H1 (cell line): ENCODE data around the gene ITIH1. TPM values are rescaled to one million over a fixed set of nuclear protein-coding genes. Genes with fewer than 3 reads are reported as not detected.
A peak's percentile ranks its signal among the peaks of the same experiment; 100 is the strongest.

Experiments
- CHD2 ChIP-seq: IDR thresholded peaks from 2 replicates; pipeline ENCODE4 v1.6.1; 2012; ENCODE audit warnings: low read length, improper control_type of control experiment
- CREB1 ChIP-seq: IDR thresholded peaks from 2 replicates; pipeline ENCODE4 v1.6.1; 2012; ENCODE audit warnings: inconsistent platforms
- EZH2 ChIP-seq: fragments of 200-600 bp; sonication (generic); IDR thresholded peaks from 2 replicates; pipeline ENCODE4 v1.7.1; 2012; ENCODE audit warnings: low read depth, mild to moderate bottlenecking, moderate library complexity, low read length, inconsistent platforms; ENCODE audit not compliant: severe bottlenecking
- HDAC2 ChIP-seq, 2 experiments: fragments of 300-600 bp in 1 of 2; sonication (generic) in 1 of 2; IDR thresholded peaks; 2 replicates each; pipeline ENCODE4 v1.6.1; 2011 to 2012; ENCODE audit warnings: low read depth in 2 of 2, low read length in 2 of 2, mild to moderate bottlenecking in 2 of 2, moderate library complexity in 2 of 2, borderline replicate concordance in 1 of 2, inconsistent platforms in 1 of 2
- HDAC6 ChIP-seq: IDR thresholded peaks from one replicate; pipeline ENCODE4 v1.7.1; 2012; ENCODE audit warnings: low read depth, mild to moderate bottlenecking, inconsistent platforms, low read length, moderate library complexity
- KDM4A ChIP-seq: IDR thresholded peaks from one replicate; pipeline ENCODE4 v1.7.1; 2012; ENCODE audit warnings: low read depth, mild to moderate bottlenecking, moderate library complexity, low read length, inconsistent platforms; ENCODE audit not compliant: severe bottlenecking
- NRF1 ChIP-seq: IDR thresholded peaks from 2 replicates; pipeline ENCODE4 v1.6.1; 2011; ENCODE audit warnings: mild to moderate bottlenecking, low read depth, low read length, improper control_type of control experiment
- POLR2AphosphoS5 ChIP-seq: IDR thresholded peaks from 2 replicates; pipeline ENCODE4 v1.6.1; 2011; ENCODE audit warnings: low read depth, low read length
- RFX5 ChIP-seq: IDR thresholded peaks from 2 replicates; pipeline ENCODE4 v1.6.1; 2011; ENCODE audit warnings: low read depth, low read length, improper control_type of control experiment, borderline replicate concordance
- SIX5 ChIP-seq: IDR thresholded peaks from 2 replicates; pipeline ENCODE4 v1.6.1; 2011; ENCODE audit warnings: mild to moderate bottlenecking, low read depth, low read length
- SUZ12 ChIP-seq: fragments of 200-600 bp; sonication (generic); IDR thresholded peaks from 2 replicates; pipeline ENCODE4 v1.6.1; 2012; ENCODE audit warnings: mild to moderate bottlenecking, inconsistent platforms, low read length, moderate library complexity, mixed read lengths
- TBP ChIP-seq: IDR thresholded peaks from 2 replicates; pipeline ENCODE4 v1.6.1; 2011; ENCODE audit warnings: low read depth, low read length, improper control_type of control experiment
- TCF12 ChIP-seq: IDR thresholded peaks from 2 replicates; pipeline ENCODE4 v1.6.1; 2011; ENCODE audit warnings: low read depth, mild to moderate bottlenecking, low read length
- TEAD4 ChIP-seq: IDR thresholded peaks from 2 replicates; pipeline ENCODE4 v1.6.1; 2012; ENCODE audit warnings: low read depth, low read length, inconsistent platforms, mixed read lengths
- USF2 ChIP-seq: IDR thresholded peaks from 2 replicates; pipeline ENCODE4 v1.6.1; 2011; ENCODE audit warnings: low read length, improper control_type of control experiment
- ZNF274 ChIP-seq: IDR thresholded peaks from 2 replicates; pipeline ENCODE4 v1.7.0; 2012; ENCODE audit warnings: low read length, borderline replicate concordance; ENCODE audit errors: extremely low read depth
- polyA plus RNA-seq, 7 experiments: library from polyadenylated mRNA; depleted of rRNA in 3 of 7; stranded (reverse) in 5 of 7; unstranded in 2 of 7; fragments of >200 nt in 5 of 7; fragments of 200-250 nt in 2 of 7; gene quantifications; 1 replicate in 5 of 7; 2 replicates in 1 of 7; 4 replicates in 1 of 7; pipeline versions ENCODE4 v1.2.1 to v1.2.3, GENCODE V29; 2011 to 2013; ENCODE audit warnings: missing spikeins in 2 of 7, mixed read lengths in 2 of 7
- total RNA-seq: library from RNA; stranded (reverse); fragmentation: NEBNext Ultra II Directional; extraction: Animal tissue kit (Norgen Biotek cat#: 25700); gene quantifications from 2 replicates; pipeline ENCODE4 v1.2.1, GENCODE V29; 2021
- TF ChIP-seq, protein P1 (sequence below): IDR thresholded peaks from 2 replicates; pipeline ENCODE4 v1.6.1; 2011; ENCODE audit warnings: low read depth, mild to moderate bottlenecking, low read length; ENCODE audit not compliant: insufficient read depth
- TF ChIP-seq, protein P2 (sequence below): IDR thresholded peaks from 2 replicates; pipeline ENCODE4 v1.6.1; 2012; ENCODE audit warnings: low read length, inconsistent platforms

The ITIH1 gene
- total and polyA plus RNA-seq, 2 of the 8 experiments (the other 6 are each of a cell fraction or from before 2014, with no cell fraction given): not detected

DNA sequence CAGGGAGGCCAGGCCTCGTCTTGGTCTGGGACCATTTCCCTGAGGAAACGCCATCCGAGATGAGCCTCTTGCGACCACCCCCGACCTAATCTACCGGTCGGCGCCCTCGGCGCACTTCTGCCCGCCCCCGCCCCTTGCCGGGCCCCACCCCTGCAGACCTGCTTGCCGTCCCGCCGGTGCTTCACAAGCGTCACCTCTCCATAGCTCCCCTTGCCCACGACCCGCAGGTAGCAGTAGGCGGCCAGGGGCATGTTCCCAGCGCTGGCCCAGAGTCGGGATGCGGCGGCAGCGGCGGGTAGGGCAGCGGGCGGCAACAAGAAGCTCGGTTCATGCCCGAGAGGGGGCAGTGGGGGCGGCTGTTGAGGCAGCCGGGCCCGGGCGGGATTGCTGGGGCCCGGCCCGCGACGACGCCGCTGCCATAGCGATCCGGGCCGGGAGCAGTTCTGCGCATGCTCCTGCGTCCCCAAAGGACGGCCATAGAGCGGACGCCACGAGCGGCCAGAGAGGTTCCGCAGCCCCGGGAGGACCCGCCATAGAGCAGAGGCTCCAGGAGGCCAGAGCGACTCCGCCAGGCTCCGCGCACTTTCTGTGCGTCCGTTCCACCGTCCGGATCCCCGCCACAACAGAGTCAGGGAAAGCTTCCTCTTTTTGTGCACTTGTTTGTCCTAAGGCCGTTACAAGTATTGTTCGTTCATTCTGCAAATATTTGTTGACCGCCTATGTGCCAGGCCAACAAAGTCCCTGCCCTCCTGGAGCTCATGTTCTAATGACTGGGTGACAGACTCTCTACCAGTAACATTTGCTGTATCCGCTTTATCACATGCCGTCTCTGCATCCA is 6.7 kb upstream of the ITIH1 start, which contains the start of gene NEK4 (continued):
- TF ChIP-seq HDAC2 (IDR thresholded peaks at IDR 0.05; ENCODE audit: borderline replicate concordance in 1 of 2, low read depth in 2 of 2, low read length in 2 of 2) (no peak; a peak in 1 of 4 replicates), CHD2 (no peak), KDM4A (peak; percentile 85), SIX5 (no peak), POLR2AphosphoS5 (peak; percentile 85), ZNF274 (no peak), TBP (peak; percentile 90), USF2 (no peak), RFX5 (no peak), EZH2 (no peak), TEAD4 (no peak), SUZ12 (no peak), TCF12 (no peak), CREB1 (peak; percentile 78), NRF1 (peak; percentile 75), HDAC6 (no peak)
- TF ChIP-seq, protein P1, sequence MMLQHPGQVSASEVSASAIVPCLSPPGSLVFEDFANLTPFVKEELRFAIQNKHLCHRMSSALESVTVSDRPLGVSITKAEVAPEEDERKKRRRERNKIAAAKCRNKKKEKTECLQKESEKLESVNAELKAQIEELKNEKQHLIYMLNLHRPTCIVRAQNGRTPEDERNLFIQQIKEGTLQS: no peak
- TF ChIP-seq, protein P2, sequence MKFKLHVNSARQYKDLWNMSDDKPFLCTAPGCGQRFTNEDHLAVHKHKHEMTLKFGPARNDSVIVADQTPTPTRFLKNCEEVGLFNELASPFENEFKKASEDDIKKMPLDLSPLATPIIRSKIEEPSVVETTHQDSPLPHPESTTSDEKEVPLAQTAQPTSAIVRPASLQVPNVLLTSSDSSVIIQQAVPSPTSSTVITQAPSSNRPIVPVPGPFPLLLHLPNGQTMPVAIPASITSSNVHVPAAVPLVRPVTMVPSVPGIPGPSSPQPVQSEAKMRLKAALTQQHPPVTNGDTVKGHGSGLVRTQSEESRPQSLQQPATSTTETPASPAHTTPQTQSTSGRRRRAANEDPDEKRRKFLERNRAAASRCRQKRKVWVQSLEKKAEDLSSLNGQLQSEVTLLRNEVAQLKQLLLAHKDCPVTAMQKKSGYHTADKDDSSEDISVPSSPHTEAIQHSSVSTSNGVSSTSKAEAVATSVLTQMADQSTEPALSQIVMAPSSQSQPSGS: no peak
